Mesothelial cell of epicardium (in vitro differentiated cells): Measurements from ENCODE around the gene NCAM1. TPM values are rescaled to one million over a fixed set of nuclear protein-coding genes. Genes with fewer than 3 reads are reported as not detected.
A peak's percentile ranks its signal among the peaks of the same experiment; 100 is the strongest.

Experiments used
- DNase-seq, 2 experiments: peaks; one replicate each; pipeline ENCODE4 v3.0.0; 2021; ENCODE audit warnings: low spot score in 2 of 2; ENCODE audit not compliant: unreplicated experiment in 2 of 2
- H3K27ac Mint-ChIP-seq: 2 replicates; pipeline ENCODE4 v1.8.0; 2021; ENCODE audit warnings: mixed read lengths
- H3K27me3 Mint-ChIP-seq: 2 replicates; pipeline ENCODE4 v1.8.0; 2021; ENCODE audit warnings: low read depth, mixed read lengths
- H3K36me3 Mint-ChIP-seq: 2 replicates; pipeline ENCODE4 v1.8.0; 2021; ENCODE audit warnings: mixed read lengths
- H3K4me1 Mint-ChIP-seq: 2 replicates; pipeline ENCODE4 v1.8.0; 2021; ENCODE audit warnings: mixed read lengths
- H3K4me3 Mint-ChIP-seq: 2 replicates; pipeline ENCODE4 v1.8.0; 2021; ENCODE audit warnings: mild to moderate bottlenecking, moderate library complexity, mixed read lengths
- H3K9me3 Mint-ChIP-seq: 2 replicates; pipeline ENCODE4 v1.8.0; 2021; ENCODE audit warnings: mixed read lengths
- CTCF ChIP-seq: fragments of 200-600 bp; sonication (generic); IDR thresholded peaks from one replicate; pipeline ENCODE4 v1.5.0; 2021; ENCODE audit warnings: antibody characterized with exemption; ENCODE audit not compliant: unreplicated experiment
- total RNA-seq: library from RNA; stranded (reverse); gene quantifications from 3 replicates; pipeline ENCODE4 v1.2.1, GENCODE V29; 2021

NCAM1 gene
- total RNA-seq, 1 donor from 2014 or later: 139 TPM

- Mint-ChIP-seq H3K27me3 (no peaks in the 10 kb centered on the region), H3K9me3 (no peaks in the 10 kb centered on the region), H3K4me3 (no peak overlapping the region), H3K27ac (no peak overlapping the region), H3K4me1 (peaks cover 14% of the 10 kb centered on the region), H3K36me3 (peaks cover 25% of the 10 kb centered on the region)
- TF ChIP-seq CTCF: no peak
- DNase-seq: no peak
These were observed 279.2 kb downstream of the NCAM1 start for GRCh38 chr11:113240389-113240788.

GRCh38 chr11:113240790-113241635 is 279.8 kb downstream of the NCAM1 start:
- Mint-ChIP-seq H3K36me3 (peaks cover 28% of the 10 kb centered on the region), H3K27me3 (no peaks in the 10 kb centered on the region), H3K27ac (no peak overlapping the region), H3K4me1 (peaks cover 14% of the 10 kb centered on the region), H3K4me3 (no peak overlapping the region), H3K9me3 (no peaks in the 10 kb centered on the region)
- TF ChIP-seq CTCF: no peak
- DNase-seq: no peak

DNA sequence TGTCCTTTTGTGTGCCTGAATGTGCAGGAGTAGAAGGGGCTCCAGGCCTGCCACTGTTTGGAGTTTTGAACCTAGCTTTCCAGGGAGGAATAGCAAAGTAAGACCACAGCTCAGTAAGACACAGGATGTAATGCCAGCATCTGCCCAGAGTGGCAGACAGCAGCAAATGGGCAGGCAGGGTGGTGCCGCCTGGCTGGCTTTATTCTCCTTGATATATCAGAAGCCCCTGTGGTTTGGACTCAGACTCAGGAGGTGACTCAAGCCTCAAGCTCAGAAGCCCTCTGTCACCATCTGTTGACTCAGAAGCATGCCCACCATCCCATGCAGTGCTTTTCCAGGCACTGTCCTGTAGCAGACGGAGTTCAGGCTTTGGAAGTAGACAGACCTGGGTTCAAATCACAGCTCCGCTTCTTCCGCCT is 280.4 kb downstream of the NCAM1 start:
- no peak for DNase-seq
- TF ChIP-seq CTCF: no peak
- H3K4me1 Mint-ChIP-seq: peaks cover 14% of the 10 kb centered on the region

DNA sequence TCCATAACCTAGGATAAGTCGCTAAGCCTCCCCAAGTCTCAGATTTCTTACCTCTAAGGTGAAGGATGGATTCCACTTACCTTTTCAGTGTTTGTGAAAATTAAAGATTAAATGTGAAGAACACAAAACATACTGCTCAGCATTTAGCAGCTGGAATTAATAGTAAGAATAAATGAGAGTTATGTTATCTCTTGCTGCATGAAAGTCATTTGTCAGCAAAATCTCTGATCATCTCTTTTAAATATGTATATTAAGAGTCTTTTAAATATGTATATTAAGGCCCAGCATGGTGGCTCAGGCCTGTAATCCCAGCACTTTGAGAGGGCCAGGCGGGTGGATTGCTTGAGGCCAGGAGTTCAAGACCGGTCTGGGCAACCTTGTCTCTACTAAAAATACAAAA is 280.8 kb downstream of the NCAM1 start:
- no peaks in the 10 kb centered on the region for H3K9me3 Mint-ChIP-seq
- H3K4me1 Mint-ChIP-seq: peaks cover 14% of the 10 kb centered on the region
- no peaks in the 10 kb centered on the region for H3K27me3 Mint-ChIP-seq
- H3K27ac Mint-ChIP-seq: no peak overlapping the region
- no peak for TF ChIP-seq CTCF
- no peak overlapping the region for H3K4me3 Mint-ChIP-seq
- peaks cover 29% of the 10 kb centered on the region for H3K36me3 Mint-ChIP-seq
- no peak for DNase-seq

More for the DNA sequence above, 280.4 kb downstream of the NCAM1 start:
- Mint-ChIP-seq H3K27me3 (no peaks in the 10 kb centered on the region), H3K9me3 (no peaks in the 10 kb centered on the region), H3K4me3 (no peak overlapping the region), H3K36me3 (peaks cover 28% of the 10 kb centered on the region), H3K27ac (no peak overlapping the region)

DNA sequence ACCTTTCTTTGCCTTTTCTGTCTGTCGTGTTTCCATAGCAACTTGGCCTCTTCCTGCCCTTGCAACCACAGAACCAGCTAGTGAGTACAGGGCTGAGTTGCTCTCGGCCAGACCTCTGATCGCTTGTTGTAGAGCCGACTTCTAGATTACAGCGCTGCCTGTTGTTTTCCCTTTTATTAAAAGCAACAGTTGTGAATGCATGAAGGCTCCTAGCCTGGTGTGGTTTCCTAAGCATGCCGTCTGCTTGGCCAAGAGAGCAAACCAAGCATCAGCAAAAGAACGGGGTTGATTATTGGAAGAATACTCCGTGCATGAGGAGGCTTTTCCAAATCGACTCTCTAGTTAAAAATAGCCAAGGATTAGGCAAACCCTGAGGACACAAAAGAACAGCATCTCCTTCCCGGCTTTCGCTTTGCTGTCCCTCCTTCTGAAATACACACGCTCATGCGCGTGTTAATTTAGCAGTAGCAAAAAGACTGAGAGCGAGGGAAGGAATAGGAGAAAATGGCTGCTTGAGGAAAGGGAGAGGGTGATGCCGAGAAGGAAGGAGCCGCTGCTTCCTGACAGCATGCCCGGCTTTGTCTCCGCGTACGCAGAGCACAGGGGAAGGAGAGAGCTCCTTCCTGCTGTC is 281.7 kb downstream of the NCAM1 start:
- peaks cover 14% of the 10 kb centered on the region for H3K4me1 Mint-ChIP-seq
- H3K9me3 Mint-ChIP-seq: no peaks in the 10 kb centered on the region
- no peak for DNase-seq
- peak overlapping the region; percentile 7 for H3K4me3 Mint-ChIP-seq
- peak overlapping the region; percentile 14 for H3K27ac Mint-ChIP-seq
- no peaks in the 10 kb centered on the region for H3K27me3 Mint-ChIP-seq
- no peak for TF ChIP-seq CTCF
- peaks cover 32% of the 10 kb centered on the region for H3K36me3 Mint-ChIP-seq
